HG03045 (cell line): ENCODE results near the gene CHTF18.
"Not testable (repeated sequence)": the region's sequence is repeated elsewhere in the genome, so short reads cannot be mapped to it uniquely, and the experiment has no call there.

Experiments used
- ATAC-seq: cut with Tn5 transposase; IDR thresholded peaks from one replicate; pipeline ENCODE4 v1.9.1; 2021; ENCODE audit warnings: mild to moderate bottlenecking, moderate library complexity; ENCODE audit not compliant: unreplicated experiment

Gene CHTF18

DNA sequence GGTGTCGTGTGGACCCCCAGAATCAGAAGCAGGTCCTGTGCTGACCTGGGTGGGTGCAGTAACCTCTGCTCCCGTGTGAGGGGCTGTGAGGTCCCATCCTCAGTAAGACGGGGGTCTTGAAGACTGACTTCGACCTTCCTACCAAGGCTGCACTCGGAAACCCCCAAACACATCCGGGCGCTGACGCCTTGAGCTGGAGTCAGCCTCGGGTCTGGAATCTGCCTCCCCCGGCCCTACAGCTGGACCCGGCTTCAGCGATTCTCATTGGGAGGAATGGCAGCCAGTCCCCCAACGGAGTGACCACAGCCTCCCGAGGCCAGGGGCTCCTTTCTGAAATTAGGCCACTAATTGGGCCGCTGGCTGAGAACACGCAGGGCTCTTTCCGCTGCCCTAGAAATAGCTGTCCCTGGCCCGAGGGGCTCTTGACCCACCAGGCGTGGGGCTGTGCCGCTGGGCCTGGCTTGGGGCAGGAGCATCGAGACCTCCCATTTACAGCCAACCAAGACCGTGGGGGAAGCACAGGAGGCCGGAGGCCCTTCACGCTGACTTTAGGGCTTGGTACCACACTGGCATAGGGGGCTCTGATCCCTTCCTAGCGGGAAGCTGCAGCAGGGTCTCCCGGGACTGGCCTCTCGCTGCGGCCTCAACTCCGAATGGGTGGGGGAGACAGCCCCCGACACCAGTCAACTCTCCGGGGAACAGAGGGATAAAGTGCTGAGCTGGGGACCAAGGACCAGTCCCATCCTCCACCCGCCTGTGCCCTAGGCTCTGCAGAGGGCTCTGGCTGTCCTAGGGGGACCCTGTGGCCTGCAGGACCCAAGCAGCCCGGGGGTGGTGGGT lies 14.7 kb downstream of the CHTF18 start:
- no peak for ATAC-seq

DNA sequence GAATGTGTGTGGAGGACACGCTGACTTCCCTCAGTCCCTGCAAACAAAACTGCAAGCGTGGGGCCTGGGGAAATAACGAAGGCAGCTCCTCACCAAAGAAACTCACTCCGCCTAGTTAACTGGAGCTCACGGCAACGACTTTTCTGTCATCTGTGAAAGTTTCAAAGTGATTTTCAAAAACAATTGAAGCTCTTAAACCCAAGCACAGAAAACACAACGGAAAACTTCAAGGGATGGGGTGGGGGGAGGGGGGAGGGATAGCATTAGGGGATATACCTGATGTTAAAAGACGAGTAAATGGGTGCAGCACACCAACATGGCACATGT lies 15.3 kb downstream of the CHTF18 start:
- no peak for ATAC-seq

DNA sequence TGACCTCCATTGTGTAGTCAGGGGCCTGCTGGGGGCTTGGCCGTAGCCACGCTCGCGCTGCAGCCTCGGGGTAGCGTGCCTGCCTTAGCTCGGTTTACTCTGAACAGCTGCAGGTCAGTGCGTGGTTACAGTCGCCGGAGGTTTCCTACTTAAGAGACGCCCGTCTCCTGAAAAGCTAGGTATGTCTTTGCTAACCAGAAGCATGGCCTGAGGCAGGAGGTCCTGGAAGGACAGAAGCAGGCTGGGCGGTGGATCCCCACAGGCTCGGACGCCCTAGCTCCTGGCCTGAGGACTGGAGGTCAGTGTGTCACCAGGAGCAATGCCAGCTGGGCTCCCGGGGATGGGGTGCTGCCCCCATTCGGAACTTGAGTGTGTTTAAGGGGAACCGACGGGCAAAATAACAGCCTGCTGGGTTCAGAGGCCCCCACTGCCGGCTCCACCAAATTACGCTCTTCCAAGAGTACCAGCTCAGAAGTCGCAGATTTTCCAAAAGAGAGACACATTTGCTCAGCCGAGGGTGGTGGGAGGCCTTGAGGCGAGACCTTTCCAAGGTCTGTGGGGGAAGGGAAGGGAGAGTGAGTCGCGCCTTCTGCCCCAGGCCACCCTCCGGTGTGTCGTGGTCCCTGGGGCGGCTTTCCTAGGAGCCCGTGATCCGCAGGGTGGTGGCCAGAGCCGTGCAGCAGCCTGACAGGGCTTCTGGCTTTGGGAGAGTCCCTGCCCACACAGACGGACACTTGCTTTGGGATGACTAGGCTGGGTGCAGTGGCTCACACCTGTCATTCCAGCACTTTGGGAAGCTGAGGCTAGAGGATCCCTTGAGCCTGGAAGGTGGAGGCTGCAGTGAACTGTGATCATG lies 16.0 kb downstream of the CHTF18 start:
- no peak for ATAC-seq

DNA sequence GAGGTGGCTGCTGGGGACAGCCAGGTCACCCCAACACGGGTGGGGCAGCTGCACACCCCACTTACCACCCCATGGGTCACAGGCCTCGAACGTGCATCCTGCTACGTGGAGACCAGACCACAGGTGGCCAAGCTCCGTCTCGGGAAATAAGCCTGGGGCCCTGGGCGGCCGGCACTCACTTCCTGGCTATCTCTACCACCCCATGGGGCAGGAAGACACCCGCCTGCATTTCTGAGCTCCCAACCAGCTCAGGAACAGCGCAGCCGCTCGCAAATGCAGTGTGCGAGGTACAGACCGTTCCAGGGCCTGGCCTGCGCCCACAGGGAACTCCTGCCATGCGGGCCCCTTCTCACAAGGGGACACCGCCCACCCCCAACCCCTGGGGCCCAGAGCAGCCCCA lies 17.1 kb downstream of the CHTF18 start:
- no peak for ATAC-seq

DNA sequence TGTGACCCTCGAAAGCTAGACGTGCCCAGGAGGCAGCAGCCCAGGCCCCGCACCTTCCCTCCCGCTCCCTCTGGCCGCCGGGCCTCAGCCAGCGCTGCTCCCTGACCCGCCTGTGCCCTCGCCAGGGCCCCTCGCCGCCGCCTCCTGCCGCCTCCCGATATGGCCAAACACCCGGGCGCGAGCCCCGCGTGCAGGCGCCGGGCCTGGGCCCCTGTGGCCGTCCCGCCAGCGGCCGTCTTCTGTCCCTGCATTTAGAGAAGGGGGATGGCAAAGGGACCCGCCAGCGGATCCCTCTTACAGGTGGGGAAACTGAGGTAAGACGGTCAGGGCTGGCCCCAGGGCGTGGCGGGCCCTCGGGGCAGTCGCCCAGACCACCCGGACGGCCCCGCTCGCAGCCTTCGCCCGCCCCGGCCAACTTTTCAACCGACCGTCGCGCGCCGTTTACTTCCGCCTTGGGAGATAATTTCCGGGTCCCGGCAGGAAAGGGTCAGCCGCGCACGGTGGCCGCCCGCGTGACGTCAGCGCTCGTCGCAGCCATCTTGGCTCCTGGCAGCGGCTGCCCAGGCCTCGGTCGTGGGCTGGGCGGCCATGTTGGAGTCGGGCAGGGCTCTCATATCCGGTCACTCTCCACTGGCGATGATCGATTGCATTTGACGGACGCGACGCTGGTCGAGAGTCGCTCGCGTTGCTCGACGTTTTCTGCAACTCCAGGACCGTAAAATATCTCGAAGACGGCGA lies 19.1 kb downstream of the CHTF18 start:
- ATAC-seq: peak; percentile 90

DNA sequence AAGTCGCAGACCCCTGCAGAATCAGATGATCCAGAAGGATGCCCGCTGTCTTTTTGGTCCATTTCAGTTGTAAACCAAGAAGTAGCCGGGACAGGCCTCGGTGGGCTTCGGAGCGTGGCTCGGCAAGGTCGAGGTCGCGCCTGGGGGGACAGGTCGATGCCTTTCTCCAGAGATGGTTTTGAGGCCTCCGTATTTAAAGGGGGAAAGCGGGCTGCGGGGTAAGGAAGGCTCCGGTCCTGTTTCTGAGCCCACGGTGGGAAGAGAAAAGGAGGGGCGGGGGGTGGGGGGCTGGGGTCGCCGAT lies 19.6 kb downstream of the CHTF18 start:
- ATAC-seq: no peak

DNA sequence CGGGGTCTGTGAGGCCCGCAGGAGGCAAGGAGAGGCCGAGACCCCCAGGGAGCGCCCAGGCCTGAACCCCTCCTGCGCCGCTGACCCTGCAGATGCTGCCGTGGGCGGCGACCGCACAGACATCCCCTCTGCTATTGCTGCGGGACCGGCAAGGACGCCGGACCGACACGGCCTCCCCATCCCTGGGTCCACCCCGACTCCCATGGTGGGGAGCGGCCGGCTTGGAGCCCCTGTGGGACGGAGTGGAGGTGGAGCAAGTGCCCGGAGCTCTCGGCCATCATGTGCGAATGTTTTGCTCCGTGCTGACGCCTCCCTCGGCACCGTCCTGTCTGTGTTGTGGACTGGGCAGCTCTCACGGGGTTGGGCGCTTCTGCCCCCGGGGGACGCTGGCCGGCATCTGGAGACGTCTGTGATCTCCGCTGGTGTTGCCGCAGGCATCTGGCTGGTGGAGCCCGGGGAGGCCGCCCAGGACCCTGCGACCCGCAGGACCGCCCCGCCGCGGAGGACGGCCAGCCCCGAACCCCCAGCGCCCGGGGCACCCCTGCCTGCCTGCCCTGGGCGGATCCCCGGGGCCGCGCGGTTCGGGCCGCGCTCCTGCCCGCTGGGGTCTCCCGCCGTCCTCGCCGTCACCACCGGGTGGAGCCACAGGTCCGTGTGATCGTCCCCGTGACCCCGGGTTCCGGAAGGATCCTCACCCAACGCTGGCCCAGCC lies 24.9 kb downstream of the CHTF18 start:
- no peak for ATAC-seq

DNA sequence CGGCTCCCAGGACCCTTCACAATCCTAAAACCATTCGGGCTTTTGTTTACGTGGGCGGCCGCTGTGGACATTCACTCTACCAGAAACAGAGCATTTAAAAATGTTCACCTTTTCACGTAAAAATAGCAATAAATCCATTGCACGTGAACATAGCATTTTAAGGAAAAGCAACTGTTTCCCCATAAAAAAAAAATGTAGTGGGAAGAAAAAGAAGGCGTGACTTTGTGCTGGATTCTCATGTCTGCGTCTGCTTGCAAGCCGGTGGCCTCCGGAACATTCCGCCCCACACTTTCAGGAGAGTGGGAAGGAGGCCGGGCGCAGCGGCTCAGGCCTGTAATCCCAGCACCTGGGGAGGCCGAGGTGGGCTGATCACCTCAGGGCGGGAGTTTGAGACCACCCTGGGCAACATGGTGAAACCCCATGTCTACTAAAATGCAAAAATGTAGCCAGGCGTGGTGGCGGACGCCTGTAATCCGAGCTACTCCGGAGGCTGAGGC lies 25.5 kb downstream of the CHTF18 start:
- no peak for ATAC-seq

DNA sequence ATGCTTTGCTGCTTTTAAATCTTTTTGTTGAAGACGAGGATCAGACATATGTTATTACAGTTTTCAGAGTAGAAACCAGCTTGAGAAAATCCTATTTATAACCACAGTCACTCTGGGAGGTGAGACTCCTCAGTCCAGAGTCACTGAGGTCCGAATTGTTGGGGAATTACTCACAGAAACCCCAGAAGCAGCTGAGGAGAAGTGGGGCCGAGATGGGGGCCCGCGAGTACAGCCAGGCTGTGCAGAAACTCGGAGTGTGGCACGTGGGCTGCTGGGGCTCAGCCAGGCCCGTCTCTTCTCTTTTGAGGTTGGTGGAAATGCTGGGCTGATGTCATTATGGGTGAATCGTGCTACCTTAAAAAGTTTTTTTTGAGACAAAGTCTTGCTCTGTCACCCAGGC lies 26.6 kb downstream of the CHTF18 start:
- ATAC-seq: no peak

DNA sequence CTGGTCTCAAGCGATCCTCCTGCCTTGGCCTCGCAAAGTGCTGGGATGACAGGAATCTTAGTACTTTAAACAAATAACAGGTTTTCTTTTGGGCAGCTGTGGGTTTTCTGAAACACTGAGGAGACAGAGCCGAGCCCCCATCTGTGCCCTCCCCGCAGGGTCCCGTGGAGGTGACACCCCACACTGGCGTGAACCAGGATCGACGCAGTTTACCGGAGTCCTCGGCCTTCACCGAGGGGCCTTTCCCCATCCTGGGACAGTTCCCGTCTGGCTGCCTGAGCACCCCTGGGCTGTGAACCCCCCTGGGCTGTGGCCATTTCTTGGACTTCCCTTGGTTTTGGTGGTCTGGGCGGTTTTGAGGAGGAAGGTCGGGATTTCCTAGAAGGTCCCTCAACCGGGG lies 27.4 kb downstream of the CHTF18 start:
- ATAC-seq: no peak

DNA sequence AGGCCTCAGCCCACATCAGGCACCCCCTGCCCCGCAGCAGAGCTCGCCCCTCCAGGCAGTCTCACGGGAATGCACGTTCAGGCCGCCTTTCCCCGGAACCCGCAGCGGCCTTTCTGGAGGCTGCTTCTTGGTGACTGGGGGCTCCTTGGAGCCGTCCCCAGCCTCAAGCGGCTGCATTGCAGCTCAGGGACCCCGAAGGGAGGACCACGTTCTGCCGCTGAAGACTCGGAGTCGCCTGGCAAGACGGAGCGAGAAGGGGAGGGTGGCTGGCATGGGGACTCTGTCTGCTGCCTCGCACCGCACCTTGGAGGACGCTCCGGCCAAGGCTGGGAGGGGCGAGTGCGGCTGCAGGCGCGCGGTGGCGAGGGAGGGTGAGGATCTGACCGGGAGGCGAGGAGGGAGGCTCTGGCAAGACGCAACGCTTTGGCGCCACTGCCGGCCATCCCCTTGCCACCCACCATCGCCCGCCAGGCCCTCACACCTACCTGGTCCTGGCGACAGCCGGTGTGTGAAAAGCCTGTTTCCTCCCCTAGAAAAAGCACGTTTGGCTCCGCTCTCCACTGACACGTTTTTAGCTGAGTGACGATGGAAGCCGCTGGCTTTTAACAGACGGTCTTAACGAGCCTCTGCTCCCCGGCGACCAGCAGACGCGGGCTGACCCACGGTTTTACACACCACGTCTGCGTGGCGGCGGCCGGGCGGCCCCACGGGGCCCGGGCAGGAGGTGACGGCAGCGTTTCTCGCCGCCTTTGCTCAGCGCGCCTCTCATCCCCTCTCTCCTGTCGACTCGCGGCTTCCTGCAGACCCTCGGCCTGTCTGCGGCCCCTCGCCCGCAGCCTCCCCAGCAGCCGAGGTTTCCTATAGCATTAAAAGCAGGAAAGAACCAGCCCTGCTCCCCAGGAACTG lies 28.8 kb downstream of the CHTF18 start:
- ATAC-seq: no peak

DNA sequence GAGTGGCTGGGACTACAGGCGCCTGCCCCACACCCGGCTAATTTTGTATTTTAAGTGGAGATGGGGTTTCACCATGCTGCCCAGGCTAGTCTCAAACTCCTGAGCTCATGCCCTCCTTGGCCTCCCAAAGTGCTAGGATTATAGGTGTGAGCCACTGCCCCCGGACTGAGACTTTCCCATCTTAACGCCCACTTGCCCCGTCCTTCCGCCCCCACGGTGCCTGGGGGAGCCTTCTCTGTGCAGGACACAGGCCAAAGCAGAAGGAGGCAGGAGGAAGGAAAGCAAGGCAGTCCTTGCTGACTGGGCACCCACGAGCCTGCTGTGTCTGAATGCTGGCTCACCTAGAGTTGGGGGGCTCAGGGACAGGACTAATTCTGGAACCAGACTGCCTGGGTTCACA lies 29.7 kb downstream of the CHTF18 start:
- no peak for ATAC-seq

DNA sequence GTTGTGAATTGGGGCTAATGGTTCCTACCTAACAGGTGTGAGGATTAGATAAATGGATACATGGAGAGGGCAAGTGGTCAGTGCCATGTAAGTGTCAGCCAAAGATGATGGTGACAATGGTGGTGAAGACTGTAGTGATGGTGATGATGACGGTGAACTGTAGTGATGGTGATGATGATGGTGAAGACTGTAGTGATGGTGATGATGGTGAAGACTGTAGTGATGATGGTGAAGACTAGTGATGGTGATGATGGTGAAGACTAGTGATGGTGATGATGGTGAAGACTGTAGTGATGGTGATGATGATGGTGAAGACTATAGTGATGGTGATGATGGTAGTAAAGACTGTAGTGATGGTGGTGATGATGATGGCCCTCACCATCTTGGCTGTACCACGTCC lies 30.2 kb downstream of the CHTF18 start:
- no peak for ATAC-seq

DNA sequence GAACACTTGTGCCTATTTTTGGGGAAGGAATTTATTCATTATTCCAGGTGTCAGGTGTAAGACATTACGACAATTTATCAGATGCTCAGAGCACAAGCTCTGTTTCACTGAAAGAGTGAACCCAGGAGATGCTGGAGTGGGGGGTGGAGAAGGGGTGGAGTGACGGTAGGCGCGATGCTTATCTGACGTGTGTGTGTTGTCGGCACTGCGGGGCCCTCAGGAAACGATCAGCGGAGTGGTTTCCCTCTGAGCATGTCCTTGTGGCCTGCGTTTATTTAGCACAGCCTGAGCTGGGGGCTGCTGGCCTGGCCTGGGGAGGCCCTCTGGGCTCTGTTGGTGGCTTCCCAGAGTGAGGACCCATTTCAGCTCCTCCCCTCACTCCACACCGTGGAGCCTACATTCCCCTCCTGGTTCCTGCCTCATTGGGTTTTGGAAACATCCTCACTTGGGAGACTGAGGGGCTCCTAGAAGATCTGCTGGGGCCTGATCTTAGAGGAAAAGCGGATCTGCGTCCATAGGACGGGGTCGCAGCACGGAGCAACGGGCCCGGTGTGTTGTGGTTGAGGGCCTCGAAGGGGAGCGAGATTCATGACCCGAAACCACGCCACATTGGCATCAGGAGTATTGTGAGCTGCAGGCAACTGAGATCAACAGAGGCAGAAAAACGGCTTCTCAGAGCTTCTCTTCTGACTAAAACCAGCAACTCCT lies 31.1 kb downstream of the CHTF18 start:
- ATAC-seq: no peak

DNA sequence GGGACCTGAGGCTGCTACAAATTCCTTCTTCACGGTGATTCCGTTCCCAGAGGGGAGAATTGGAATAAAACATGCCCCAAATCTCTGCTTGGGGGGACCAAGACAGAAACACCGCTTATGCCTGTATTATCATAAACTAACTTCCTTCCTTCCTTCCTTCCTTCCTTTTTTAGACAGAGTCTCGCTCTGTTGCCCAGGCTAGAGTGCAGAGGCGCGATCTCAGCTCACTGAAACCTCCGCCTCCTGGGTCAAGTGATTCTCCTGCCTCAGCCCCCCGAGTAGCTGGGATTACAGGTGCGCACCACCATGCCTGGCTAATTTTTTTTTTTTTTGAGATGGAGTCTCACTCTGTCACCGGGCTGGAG lies 31.6 kb downstream of the CHTF18 start:
- ATAC-seq: not testable (repeated sequence)

DNA sequence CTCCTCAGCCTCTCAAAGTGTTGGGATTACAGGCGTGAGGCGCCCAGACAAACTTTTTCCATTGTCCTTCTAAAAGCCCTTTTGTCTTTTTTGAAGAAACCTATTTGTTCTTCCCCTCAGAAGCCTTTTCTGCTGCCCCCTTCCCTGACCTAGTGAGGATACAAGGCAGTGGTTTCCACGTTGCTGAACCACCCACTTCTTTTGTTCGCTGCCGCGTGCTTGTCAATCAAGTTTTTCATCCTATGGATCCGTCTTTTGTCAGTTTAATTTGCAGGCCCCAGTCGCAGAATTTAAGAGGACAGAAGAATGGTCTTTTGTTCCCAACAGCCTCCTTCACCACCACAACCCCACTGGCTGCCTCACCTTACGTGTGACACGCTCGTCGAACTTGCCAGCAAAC lies 32.3 kb downstream of the CHTF18 start:
- no peak for ATAC-seq

DNA sequence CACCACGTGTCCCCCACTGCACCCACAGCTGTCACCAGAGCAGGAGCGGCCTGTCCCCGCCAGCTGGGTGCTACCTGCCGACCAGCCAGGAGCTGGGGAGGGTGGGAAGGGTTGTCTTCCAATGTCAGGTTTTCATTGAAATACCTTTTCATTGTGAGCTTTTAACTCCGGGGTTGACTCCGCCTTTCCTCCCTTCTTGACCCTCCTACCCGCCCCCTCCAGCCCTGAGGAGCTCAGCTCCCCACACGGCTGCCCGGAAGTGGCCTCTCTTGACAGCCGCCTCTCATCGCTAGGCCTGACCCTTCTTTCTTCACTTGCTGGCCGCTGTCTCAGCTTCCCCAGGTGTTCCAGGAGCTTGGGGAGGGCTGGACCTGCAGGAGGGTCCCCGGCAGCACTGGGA lies 33.3 kb downstream of the CHTF18 start:
- ATAC-seq: no peak

DNA sequence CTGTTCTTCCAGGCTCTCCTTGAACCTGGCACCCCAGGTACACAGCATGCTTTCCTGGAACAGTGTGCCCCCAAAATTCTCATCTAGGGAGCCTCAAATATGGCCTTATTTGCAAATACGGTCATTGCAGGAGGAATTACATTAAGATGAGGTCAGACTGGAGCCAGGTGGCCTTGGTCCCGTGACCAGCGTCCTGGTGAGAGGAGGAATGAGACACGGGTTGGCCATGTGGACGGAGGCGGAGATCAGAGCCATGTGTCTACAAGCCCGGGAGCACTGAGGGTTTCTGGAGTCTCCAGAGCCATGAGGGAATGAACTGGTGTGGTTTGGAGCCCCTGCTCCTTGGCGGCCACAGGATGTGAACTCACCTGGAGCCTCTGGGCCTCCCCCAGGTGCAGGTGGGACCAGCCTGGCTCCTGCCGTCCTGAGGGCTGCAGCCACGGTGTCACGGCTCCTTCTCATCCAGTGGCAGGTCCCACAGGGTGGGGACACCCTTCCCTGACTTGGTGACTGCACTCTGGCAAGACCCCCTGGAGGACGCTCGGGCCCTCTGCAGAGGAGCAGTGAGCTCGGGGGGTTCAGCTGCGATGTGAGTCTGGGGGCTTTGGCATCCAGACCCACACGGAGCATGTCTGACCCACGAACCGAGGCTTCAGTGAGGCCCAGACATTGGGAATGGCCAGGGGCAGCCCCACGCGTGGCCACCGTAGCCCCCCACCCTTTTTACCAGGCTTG lies 33.9 kb downstream of the CHTF18 start:
- ATAC-seq: no peak

DNA sequence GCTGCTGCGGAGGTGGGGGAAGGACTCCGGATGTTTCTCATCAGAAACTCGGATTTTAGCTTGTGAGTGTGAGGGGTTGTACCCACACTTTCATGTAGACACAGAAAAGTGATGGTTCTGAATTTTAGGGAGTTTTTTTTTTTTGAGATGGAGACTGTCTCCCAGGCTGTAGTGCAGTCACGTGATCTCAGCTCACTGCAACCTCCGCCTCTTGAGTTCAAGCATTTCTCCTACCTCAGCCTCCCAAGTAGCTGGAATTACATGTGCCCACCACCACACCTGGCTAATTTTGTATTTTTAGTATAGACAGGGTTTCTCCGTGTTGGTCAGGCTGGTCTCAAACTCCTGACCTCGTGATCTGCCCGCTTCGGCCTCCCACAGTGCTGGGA lies 34.5 kb downstream of the CHTF18 start:
- ATAC-seq: no peak
